Keratinocyte (primary cell): ENCODE measurements around the gene ALOX12B.

Experiments
- EZH2 ChIP-seq: IDR thresholded peaks from one replicate; pipeline ENCODE4 v1.6.1; 2012; ENCODE audit warnings: inconsistent platforms, mild to moderate bottlenecking, low read length, moderate library complexity
- TF ChIP-seq, protein P1 (sequence below), 3 experiments: IDR thresholded peaks in 1 of 3; conservative IDR thresholded peaks in 1 of 3; optimal IDR thresholded peaks in 1 of 3; 2 replicates in 2 of 3; 3 replicates in 1 of 3; pipeline versions ENCODE3 to v1.5.1; 2011; ENCODE audit warnings: low read length in 3 of 3, mild to moderate bottlenecking in 3 of 3, moderate library complexity in 2 of 3, control low read depth in 1 of 3, inconsistent platforms in 1 of 3; ENCODE audit not compliant: insufficient read depth in 2 of 3; ENCODE audit errors: extremely low read depth in 1 of 3

- TF ChIP-seq, protein P1, sequence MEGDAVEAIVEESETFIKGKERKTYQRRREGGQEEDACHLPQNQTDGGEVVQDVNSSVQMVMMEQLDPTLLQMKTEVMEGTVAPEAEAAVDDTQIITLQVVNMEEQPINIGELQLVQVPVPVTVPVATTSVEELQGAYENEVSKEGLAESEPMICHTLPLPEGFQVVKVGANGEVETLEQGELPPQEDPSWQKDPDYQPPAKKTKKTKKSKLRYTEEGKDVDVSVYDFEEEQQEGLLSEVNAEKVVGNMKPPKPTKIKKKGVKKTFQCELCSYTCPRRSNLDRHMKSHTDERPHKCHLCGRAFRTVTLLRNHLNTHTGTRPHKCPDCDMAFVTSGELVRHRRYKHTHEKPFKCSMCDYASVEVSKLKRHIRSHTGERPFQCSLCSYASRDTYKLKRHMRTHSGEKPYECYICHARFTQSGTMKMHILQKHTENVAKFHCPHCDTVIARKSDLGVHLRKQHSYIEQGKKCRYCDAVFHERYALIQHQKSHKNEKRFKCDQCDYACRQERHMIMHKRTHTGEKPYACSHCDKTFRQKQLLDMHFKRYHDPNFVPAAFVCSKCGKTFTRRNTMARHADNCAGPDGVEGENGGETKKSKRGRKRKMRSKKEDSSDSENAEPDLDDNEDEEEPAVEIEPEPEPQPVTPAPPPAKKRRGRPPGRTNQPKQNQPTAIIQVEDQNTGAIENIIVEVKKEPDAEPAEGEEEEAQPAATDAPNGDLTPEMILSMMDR (optimal IDR thresholded peaks at IDR 0.05 in 1 of 3, IDR thresholded peaks at IDR 0.05 in 1 of 3, conservative IDR thresholded peaks at IDR 0.05 in 1 of 3; ENCODE audit: extremely low read depth in 1 of 3, insufficient read depth in 2 of 3, low read length in 3 of 3): no peak
- TF ChIP-seq EZH2: no peak
Observed at GRCh38 chr17:8080208-8080798, 7.2 kb downstream of the ALOX12B start.
